ENCODE measurements around the gene KIAA0753. TPM values are rescaled to one million over a fixed set of nuclear protein-coding genes. Genes with fewer than 3 reads are reported as not detected.
"Not testable (repeated sequence)": the region's sequence is repeated elsewhere in the genome, so short reads cannot be mapped to it uniquely, and the experiment has no call there.

The KIAA0753 gene
- total and polyA plus RNA-seq, 9 of the 15 experiments (the other 6 are each of a cell fraction or from before 2014, with no cell fraction given) = 2.0 to 9.0 (median 6.9) TPM

GRCh38 chr17:6663200-6663599 is 22.7 kb upstream of the KIAA0753 start:
- H3K4me3 ChIP-seq; H3K4me1 ChIP-seq (replicated peaks in 1 of 2; ENCODE audit: control insufficient read depth in 2 of 2, insufficient read depth in 2 of 2, low read length in 2 of 2); BruUV-seq (replicated peaks); FAIRE-seq; H3K9me1 ChIP-seq (ENCODE audit: control insufficient read depth, insufficient read depth, low read length); H4K20me1 ChIP-seq (replicated peaks; ENCODE audit: control insufficient read depth, insufficient read depth, low read length); H3K36me3 ChIP-seq (ENCODE audit: control insufficient read depth, insufficient read depth, low read length); intact Hi-C loops (cut with micrococcal nuclease); POLR2A ChIA-PET; DNase-seq (ENCODE audit: extremely low read depth in 1 of 4, low spot score in 3 of 4); CTCF ChIA-PET (ENCODE audit: low intra/inter-chr PET ratio); H3K79me2 ChIP-seq (ENCODE audit: control insufficient read depth, insufficient read depth, low read length); ATAC-seq; H3K27ac ChIP-seq (ENCODE audit: extremely low read depth, low read depth, low read length); H3K9me3 ChIP-seq (replicated peaks; ENCODE audit: control insufficient read depth, insufficient read depth, low read depth, low read length); H3K4me2 ChIP-seq (ENCODE audit: insufficient read depth, low read length); in situ Hi-C loops (cut with MboI); H2AFZ ChIP-seq (ENCODE audit: low read depth, low read length); H3K9ac ChIP-seq (ENCODE audit: insufficient read depth in 1 of 2, low read depth in 2 of 2, low read length in 2 of 2): not testable (repeated sequence)
- peaks cover 0 to 21% of the 10 kb centered on the region in 2 experiments; a peak in 3 of 5 replicates for H3K27me3 ChIP-seq (ENCODE audit: control insufficient read depth in 2 of 2, insufficient read depth in 2 of 2, low read length in 2 of 2)
- 9% methylated on average over 14 of the region's 14 CpGs for WGBS (ENCODE audit: insufficient coverage, low coverage, missing lambda C conversion rate)

GRCh38 chr17:6661464-6661848 is 20.9 kb upstream of the KIAA0753 start:
- CTCF ChIA-PET (ENCODE audit: low intra/inter-chr PET ratio) = no interaction called here
- no TSS peak for BruUV-seq (replicated peaks)
- in situ Hi-C loops (cut with MboI) = no loop called here

More at GRCh38 chr17:6661464-6661848, 20.9 kb upstream of the KIAA0753 start:
- Histone ChIP-seq H3K9me3 (replicated peaks; ENCODE audit: control insufficient read depth, insufficient read depth, low read depth, low read length) (no peaks in the 10 kb centered on the region), H3K27ac (ENCODE audit: extremely low read depth, low read depth, low read length) (no peak overlapping the region), H3K9me1 (ENCODE audit: control insufficient read depth, insufficient read depth, low read length) (no peaks in the 10 kb centered on the region), H4K20me1 (replicated peaks; ENCODE audit: control insufficient read depth, insufficient read depth, low read length) (no peaks in the 10 kb centered on the region), H3K4me2 (ENCODE audit: insufficient read depth, low read length) (no peak overlapping the region), H3K36me3 (ENCODE audit: control insufficient read depth, insufficient read depth, low read length) (no peaks in the 10 kb centered on the region), H3K9ac (ENCODE audit: insufficient read depth in 1 of 2, low read depth in 2 of 2, low read length in 2 of 2) (no peak overlapping the region), H3K4me1 (replicated peaks in 1 of 2; ENCODE audit: control insufficient read depth in 2 of 2, insufficient read depth in 2 of 2, low read length in 2 of 2) (no peaks in the 10 kb centered on the region), H3K27me3 (ENCODE audit: control insufficient read depth in 2 of 2, insufficient read depth in 2 of 2, low read length in 2 of 2) (peaks cover 0 to 16% of the 10 kb centered on the region in 2 experiments; a peak in 3 of 5 replicates), H3K4me3 (no peak overlapping the region), H2AFZ (ENCODE audit: low read depth, low read length) (no peak overlapping the region), H3K79me2 (ENCODE audit: control insufficient read depth, insufficient read depth, low read length) (no peaks in the 10 kb centered on the region)
- no peak for TF ChIP-seq HNRNPL (IDR thresholded peaks at IDR 0.05; ENCODE audit: low read depth, low read length)
- no peak for TF ChIP-seq ZNF644 (tag; IDR thresholded peaks at IDR 0.05; ENCODE audit: low read depth)
- TF ChIP-seq ZFP91 (CRISPR knock-in tag; IDR thresholded peaks at IDR 0.05) = no peak
- no peak for TF ChIP-seq MXD1 (CRISPR knock-in tag; IDR thresholded peaks at IDR 0.05; ENCODE audit: borderline replicate concordance, poor library complexity, severe bottlenecking)
- no peak for TF ChIP-seq ZNF217 (CRISPR knock-in tag; IDR thresholded peaks at IDR 0.05)
- TF ChIP-seq HDGF (IDR thresholded peaks at IDR 0.05) = no peak
- WGBS (ENCODE audit: insufficient coverage, low coverage, missing lambda C conversion rate) = 0% methylated on average over 2 of the region's 2 CpGs
- ATAC-seq (no peak), DNase-seq (ENCODE audit: extremely low read depth in 1 of 4, low spot score in 3 of 4) (no peak), FAIRE-seq (no peak)
- POLR2A ChIA-PET = interaction anchor here (0.5 to 1.5 kb wide), 6 partner anchors 13 to 1010 kb away, joined by 3 to 4 read pairs (median 3); no protein-coding TSS in a partner anchor
- intact Hi-C loops (cut with micrococcal nuclease) = no loop called here

All from K562 (cell line).